Neural progenitor cell (in vitro differentiated cells): ENCODE measurements around the gene KLF2. TPM values are rescaled to one million over a fixed set of nuclear protein-coding genes. Genes with fewer than 3 reads are reported as not detected.
A peak's percentile ranks its signal among the peaks of the same experiment; 100 is the strongest.

Experiments used
- DNase-seq: peaks from one replicate; pipeline ENCODE4 v3.0.0-alpha.2; 2016; ENCODE audit warnings: low spot score
- H2AFZ ChIP-seq: fragments of 200-600 bp; sonication (generic); replicated peaks from 2 replicates; pipeline ENCODE4 v1.6.1; 2016; ENCODE audit warnings: antibody characterized with exemption
- H3F3A ChIP-seq: fragments of 200-600 bp; sonication (generic); 2 replicates; pipeline ENCODE4 v1.6.1; 2016; ENCODE audit warnings: antibody characterized with exemption, low read depth
- H3K27ac ChIP-seq: fragments of 200-600 bp; sonication (generic); 2 replicates; pipeline ENCODE4 v1.5.1; 2016; ENCODE audit warnings: mild to moderate bottlenecking
- H3K27me3 ChIP-seq: fragments of 200-600 bp; sonication (generic); 2 replicates; pipeline ENCODE4 v1.6.1; 2016; ENCODE audit warnings: mild to moderate bottlenecking, moderate library complexity
- H3K36me3 ChIP-seq: fragments of 200-600 bp; sonication (generic); 2 replicates; pipeline ENCODE4 v1.5.1; 2016
- H3K4me1 ChIP-seq: fragments of 200-600 bp; sonication (generic); 2 replicates; pipeline ENCODE4 v1.6.1; 2016; ENCODE audit warnings: mixed run types
- H3K4me2 ChIP-seq: fragments of 200-600 bp; sonication (generic); 2 replicates; pipeline ENCODE4 v1.6.1; 2016
- H3K4me3 ChIP-seq: fragments of 200-600 bp; sonication (generic); 2 replicates; pipeline ENCODE4 v1.5.1; 2016
- H3K79me2 ChIP-seq: fragments of 200-600 bp; sonication (generic); 2 replicates; pipeline ENCODE4 v1.6.1; 2016; ENCODE audit warnings: low read depth
- H3K9ac ChIP-seq: fragments of 200-600 bp; sonication (generic); 2 replicates; pipeline ENCODE4 v1.6.1; 2016
- H3K9me3 ChIP-seq: fragments of 200-600 bp; sonication (generic); 2 replicates; pipeline ENCODE4 v1.5.1; 2016; ENCODE audit warnings: low read depth
- H4K20me1 ChIP-seq: fragments of 200-600 bp; sonication (generic); 2 replicates; pipeline ENCODE4 v1.6.1; 2016; ENCODE audit warnings: low read depth
- H3K27ac Mint-ChIP-seq: 3 replicates; pipeline ENCODE4 v1.8.0; 2021; ENCODE audit warnings: mixed read lengths
- H3K27me3 Mint-ChIP-seq: 2 replicates; pipeline ENCODE4 v1.8.0; 2022; ENCODE audit warnings: low read depth, mild to moderate bottlenecking, inconsistent platforms, moderate library complexity, mixed read lengths; ENCODE audit not compliant: insufficient read depth
- H3K36me3 Mint-ChIP-seq: 3 replicates; pipeline ENCODE4 v1.8.0; 2021; ENCODE audit warnings: mixed read lengths
- H3K4me1 Mint-ChIP-seq: 3 replicates; pipeline ENCODE4 v1.8.0; 2021; ENCODE audit warnings: mixed read lengths
- H3K4me3 Mint-ChIP-seq: 3 replicates; pipeline ENCODE4 v1.8.0; 2021; ENCODE audit warnings: mild to moderate bottlenecking, moderate library complexity, mixed read lengths
- H3K9me3 Mint-ChIP-seq: 3 replicates; pipeline ENCODE4 v1.8.0; 2020; ENCODE audit warnings: mixed read lengths
- CTCF ChIP-seq: fragments of 200-600 bp; sonication (generic); IDR thresholded peaks from 2 replicates; pipeline ENCODE4 v1.5.1; 2017; ENCODE audit warnings: antibody characterized with exemption, mild to moderate bottlenecking
- EZH2 ChIP-seq: fragments of 200-600 bp; sonication (generic); IDR thresholded peaks from 2 replicates; pipeline ENCODE4 v1.6.1; 2017; ENCODE audit warnings: antibody characterized with exemption, mild to moderate bottlenecking, moderate library complexity
- EZH2phosphoT487 ChIP-seq: fragments of 200-600 bp; sonication (generic); IDR thresholded peaks from 2 replicates; pipeline ENCODE4 v1.6.1; 2017; ENCODE audit warnings: antibody characterized with exemption
- total RNA-seq: library from RNA; depleted of rRNA; stranded (reverse); fragments of >200 nt; gene quantifications from 2 replicates; pipeline ENCODE4 v1.2.3, GENCODE V29; 2015; ENCODE audit warnings: low replicate concordance

KLF2 gene
- total RNA-seq, 1 donor from 2014 or later = not detected

DNA sequence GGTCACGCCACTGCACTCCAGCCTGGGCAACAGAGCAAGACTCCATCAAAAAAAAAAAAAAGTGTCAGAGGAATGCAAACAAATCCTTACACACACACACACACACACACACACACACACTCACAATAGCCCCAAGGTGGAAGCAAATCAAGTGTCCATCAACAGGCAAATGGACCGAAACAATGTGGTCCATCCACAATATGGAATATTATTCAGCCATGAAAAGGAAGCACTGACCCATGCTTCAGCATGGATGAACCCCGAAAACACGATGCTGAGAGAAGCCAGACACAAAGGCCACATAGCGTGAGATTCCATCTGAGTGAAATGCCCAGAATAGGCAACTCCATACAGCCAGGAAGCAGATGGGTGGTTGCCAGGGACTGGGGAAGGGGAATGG, 16.5 kb upstream of the KLF2 start:
- H3K4me3 ChIP-seq = no peak overlapping the region
- DNase-seq = no peak
- H3K9me3 Mint-ChIP-seq = no peaks in the 10 kb centered on the region
- no peaks in the 10 kb centered on the region for H3K9me3 ChIP-seq
- no peaks in the 10 kb centered on the region for H4K20me1 ChIP-seq
- no peaks in the 10 kb centered on the region for H3K27me3 ChIP-seq
- no peaks in the 10 kb centered on the region for H3K4me1 ChIP-seq
- no peak overlapping the region for H3K4me2 ChIP-seq
- no peaks in the 10 kb centered on the region for H3F3A ChIP-seq
- H2AFZ ChIP-seq = no peak overlapping the region
- H3K4me1 Mint-ChIP-seq = no peaks in the 10 kb centered on the region
- no peak overlapping the region for H3K27ac Mint-ChIP-seq
- no peaks in the 10 kb centered on the region for H3K79me2 ChIP-seq
- peak overlapping the region; percentile 44 for H3K4me3 Mint-ChIP-seq
- no peaks in the 10 kb centered on the region for H3K36me3 ChIP-seq
- H3K27ac ChIP-seq = no peak overlapping the region
- TF ChIP-seq EZH2 (no peak), EZH2phosphoT487 (no peak), CTCF (no peak)
- H3K36me3 Mint-ChIP-seq = no peaks in the 10 kb centered on the region
- H3K9ac ChIP-seq = no peak overlapping the region
- H3K27me3 Mint-ChIP-seq = peaks cover 6% of the 10 kb centered on the region

DNA sequence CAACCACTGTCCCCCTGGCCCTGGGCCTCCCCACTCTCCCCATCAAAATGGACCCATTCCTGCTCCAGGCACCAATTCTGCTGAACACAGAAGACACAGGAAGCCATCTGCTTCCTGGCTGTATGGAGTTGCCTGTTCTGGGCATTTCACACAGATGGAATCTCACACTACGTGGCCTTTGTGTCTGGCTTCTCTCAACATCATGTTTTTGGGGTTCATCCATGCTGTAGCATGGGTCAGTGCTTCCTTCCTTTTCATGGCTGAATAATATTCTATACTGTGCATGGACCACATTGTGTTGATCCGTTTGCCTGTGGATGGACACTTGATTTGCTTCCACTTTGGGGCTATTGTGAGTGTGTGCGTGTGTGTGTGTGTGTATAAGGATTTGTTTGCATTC, 15.0 kb upstream of the KLF2 start:
- Histone ChIP-seq H3K4me3 (no peak overlapping the region), H3K27me3 (no peaks in the 10 kb centered on the region), H3K9me3 (no peaks in the 10 kb centered on the region), H2AFZ (no peak overlapping the region), H3K4me2 (no peak overlapping the region), H3K36me3 (no peaks in the 10 kb centered on the region), H3K9ac (no peak overlapping the region), H3K27ac (no peak overlapping the region), H3K4me1 (no peaks in the 10 kb centered on the region), H3F3A (no peaks in the 10 kb centered on the region), H3K79me2 (no peaks in the 10 kb centered on the region), H4K20me1 (no peaks in the 10 kb centered on the region)
- H3K9me3 Mint-ChIP-seq = no peaks in the 10 kb centered on the region
- no peak overlapping the region for H3K4me3 Mint-ChIP-seq
- TF ChIP-seq EZH2phosphoT487 (no peak), EZH2 (no peak), CTCF (no peak)
- DNase-seq = no peak
- H3K36me3 Mint-ChIP-seq = no peaks in the 10 kb centered on the region
- no peak overlapping the region for H3K27ac Mint-ChIP-seq
- H3K27me3 Mint-ChIP-seq = peaks cover 6% of the 10 kb centered on the region
- H3K4me1 Mint-ChIP-seq = no peaks in the 10 kb centered on the region

DNA sequence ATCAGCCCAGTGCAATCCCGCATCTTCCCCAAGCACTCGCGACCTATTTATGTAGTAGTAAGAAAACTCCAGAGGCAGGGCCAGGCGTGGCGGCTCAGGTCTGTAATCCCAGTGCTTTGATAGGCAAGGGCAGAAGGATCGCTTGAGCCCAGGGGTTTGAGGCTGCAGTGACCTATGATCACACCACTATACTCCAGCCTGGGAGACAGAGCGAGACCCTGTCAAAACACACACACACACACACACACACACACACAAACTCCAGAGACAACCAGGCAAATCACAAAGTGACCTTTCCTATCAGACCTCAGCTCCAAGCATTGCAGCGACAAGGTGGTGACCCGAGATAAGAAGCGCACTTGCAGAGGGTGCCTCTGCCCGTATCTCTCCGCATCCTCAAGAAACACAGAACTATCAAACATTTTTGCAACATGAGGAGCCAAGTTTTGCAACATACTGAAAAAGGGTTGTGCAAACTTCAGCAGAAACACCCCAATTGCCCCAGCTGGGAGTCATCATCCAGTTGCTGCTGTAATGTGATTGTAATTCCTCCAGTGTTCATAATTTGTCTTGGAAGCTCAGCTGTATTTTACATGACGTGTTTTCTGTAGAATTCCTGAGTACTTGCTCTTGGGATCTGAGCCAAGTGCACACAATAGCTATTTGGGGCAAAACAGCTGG, 8.7 kb upstream of the KLF2 start:
- Mint-ChIP-seq H3K36me3 (no peaks in the 10 kb centered on the region), H3K9me3 (no peaks in the 10 kb centered on the region), H3K27ac (no peak overlapping the region), H3K4me1 (no peaks in the 10 kb centered on the region), H3K27me3 (peaks cover 7% of the 10 kb centered on the region), H3K4me3 (no peak overlapping the region)
- Histone ChIP-seq H3K4me3 (no peak overlapping the region), H4K20me1 (no peaks in the 10 kb centered on the region), H3K9me3 (no peaks in the 10 kb centered on the region), H3K4me2 (no peak overlapping the region), H3K79me2 (no peaks in the 10 kb centered on the region), H3K36me3 (no peaks in the 10 kb centered on the region), H3K4me1 (no peaks in the 10 kb centered on the region), H2AFZ (no peak overlapping the region), H3F3A (no peaks in the 10 kb centered on the region), H3K9ac (no peak overlapping the region), H3K27me3 (peaks cover 17% of the 10 kb centered on the region), H3K27ac (no peak overlapping the region)
- TF ChIP-seq EZH2phosphoT487 = no peak
- no peak for TF ChIP-seq EZH2
- no peak for TF ChIP-seq CTCF
- no peak for DNase-seq
